ENCODE measurements around the gene ADSS2. TPM values are rescaled to one million over a fixed set of nuclear protein-coding genes. Genes with fewer than 3 reads are reported as not detected.
A peak's percentile ranks its signal among the peaks of the same experiment; 100 is the strongest.

Gene ADSS2
- total RNA-seq, 1 donor, result 70.0 TPM

DNA sequence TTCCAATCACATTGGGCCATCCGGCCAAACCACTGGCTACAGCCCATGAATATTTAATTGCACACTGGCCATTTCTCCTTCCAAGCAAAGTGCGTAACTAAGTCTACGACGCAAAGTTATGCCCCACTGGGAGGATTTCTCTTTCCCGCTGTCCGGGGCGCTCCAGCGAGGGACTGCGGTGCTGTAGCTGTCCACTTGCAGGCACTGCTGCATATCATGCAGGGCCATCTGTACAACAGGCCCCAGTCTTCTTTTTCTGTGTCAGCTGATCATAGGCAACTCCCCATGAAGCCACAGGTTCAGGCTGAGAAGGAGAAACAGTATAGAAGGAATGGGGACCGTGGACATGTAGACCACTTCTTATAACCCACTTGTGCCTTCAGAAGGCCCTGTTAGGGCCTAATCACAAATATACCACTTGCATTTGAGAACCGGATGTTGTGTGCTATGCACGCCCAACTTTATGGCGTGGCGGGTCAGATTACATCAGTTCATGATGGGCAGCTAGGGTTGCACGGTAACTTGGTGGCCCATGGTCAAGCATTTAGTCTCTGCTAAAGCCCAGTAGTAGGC lies 58.0 kb downstream of the ADSS2 start:
- no peak overlapping the region for H3K4me3 ChIP-seq (ENCODE audit: low read depth, low read length)
- TF ChIP-seq, protein P1, sequence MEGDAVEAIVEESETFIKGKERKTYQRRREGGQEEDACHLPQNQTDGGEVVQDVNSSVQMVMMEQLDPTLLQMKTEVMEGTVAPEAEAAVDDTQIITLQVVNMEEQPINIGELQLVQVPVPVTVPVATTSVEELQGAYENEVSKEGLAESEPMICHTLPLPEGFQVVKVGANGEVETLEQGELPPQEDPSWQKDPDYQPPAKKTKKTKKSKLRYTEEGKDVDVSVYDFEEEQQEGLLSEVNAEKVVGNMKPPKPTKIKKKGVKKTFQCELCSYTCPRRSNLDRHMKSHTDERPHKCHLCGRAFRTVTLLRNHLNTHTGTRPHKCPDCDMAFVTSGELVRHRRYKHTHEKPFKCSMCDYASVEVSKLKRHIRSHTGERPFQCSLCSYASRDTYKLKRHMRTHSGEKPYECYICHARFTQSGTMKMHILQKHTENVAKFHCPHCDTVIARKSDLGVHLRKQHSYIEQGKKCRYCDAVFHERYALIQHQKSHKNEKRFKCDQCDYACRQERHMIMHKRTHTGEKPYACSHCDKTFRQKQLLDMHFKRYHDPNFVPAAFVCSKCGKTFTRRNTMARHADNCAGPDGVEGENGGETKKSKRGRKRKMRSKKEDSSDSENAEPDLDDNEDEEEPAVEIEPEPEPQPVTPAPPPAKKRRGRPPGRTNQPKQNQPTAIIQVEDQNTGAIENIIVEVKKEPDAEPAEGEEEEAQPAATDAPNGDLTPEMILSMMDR (IDR thresholded peaks at IDR 0.05; ENCODE audit: insufficient read depth, low read depth, low read length), result no peak
- no peak for DNase-seq (ENCODE audit: low read depth)

DNA sequence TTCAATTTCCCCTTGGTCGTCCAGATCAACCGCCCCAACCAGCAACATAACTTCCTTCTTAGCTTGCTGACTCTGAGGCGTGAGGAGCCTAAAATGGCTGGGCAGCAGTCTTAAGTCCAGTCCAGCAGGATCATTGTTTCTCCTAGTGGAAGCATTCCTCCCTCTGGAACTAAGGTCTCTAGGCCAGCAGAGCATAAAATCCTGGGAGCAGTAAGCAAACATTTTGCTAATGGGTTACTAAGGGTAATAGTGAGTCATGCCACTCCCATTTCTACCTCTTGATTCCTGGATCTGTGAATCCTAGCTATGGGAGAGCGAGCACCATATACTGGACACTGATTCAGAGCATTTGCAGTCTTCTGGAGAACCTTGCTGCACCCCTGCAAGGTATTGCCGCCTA lies 59.9 kb downstream of the ADSS2 start:
- TF ChIP-seq, protein P1 (IDR thresholded peaks at IDR 0.05; ENCODE audit: insufficient read depth, low read depth, low read length), result no peak
- no peak overlapping the region for H3K4me3 ChIP-seq (ENCODE audit: low read depth, low read length)
- DNase-seq (ENCODE audit: low read depth), result peak; percentile 23

DNA sequence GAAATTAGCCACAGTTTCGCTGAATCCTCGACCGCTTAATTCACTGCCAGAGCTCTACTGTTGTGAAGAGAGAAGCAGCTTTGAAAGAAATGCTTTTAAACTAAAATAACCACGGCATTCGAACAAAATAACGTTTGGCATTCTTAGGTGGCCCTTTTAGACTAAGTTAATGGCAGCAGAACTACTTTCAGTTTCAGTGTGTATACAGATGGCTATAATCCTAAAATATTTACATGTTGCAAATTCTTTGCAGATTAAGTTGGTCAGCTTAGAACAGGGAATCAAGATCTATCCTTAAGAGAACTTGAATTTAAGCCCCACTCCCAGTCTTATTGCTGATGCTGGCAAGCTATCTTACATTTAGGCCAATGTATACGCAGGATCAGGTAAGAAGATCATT lies 62.7 kb downstream of the ADSS2 start:
- H3K4me3 ChIP-seq (ENCODE audit: low read depth, low read length), result peak overlapping the region; percentile 33

DNA sequence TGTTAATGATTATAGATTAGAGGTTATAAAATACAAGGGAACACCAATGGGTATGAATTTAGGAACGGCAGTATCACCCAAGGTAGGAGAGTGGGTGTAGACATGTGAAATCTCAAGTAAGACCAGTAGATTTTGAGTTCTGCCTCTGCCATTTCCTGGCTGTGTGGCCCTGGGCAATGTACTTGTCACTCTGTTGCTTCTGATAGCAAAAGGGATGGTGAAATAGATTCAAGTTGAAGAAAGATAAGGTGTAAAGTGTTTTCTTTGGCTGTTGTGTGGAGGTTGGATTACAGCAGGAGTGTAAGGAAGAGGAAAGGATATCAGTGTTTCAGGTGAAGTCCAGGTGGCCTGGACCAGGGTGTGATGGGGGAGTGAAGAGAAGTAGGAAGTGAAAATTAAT lies 64.3 kb downstream of the ADSS2 start:
- TF ChIP-seq, protein P1 (IDR thresholded peaks at IDR 0.05; ENCODE audit: insufficient read depth, low read depth, low read length), result no peak
- no peak overlapping the region for H3K4me3 ChIP-seq (ENCODE audit: low read depth, low read length)
- DNase-seq (ENCODE audit: low read depth), result no peak

More for the DNA sequence above, 62.7 kb downstream of the ADSS2 start:
- DNase-seq (ENCODE audit: low read depth), result peak; percentile 79
- TF ChIP-seq, protein P1 (IDR thresholded peaks at IDR 0.05; ENCODE audit: insufficient read depth, low read depth, low read length), result no peak

DNA sequence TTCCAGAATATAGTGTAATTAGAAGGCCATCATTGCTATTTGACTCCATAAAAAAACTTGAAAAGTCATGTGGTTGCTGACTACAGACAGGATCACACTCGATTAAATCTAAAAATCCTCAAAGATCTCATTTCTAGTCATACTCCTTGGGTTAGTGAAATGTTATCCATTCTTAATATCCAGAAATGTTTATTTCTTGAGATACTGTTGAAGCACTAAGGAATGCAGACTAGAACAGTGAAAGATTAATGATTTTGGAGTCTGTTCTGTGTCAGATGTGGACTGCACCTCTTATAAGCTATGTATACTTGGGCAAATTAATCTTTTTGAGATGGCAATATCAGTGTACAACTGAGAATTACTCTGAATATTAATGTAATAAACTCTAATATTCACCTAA lies 65.1 kb downstream of the ADSS2 start:
- no peak for DNase-seq (ENCODE audit: low read depth)
- TF ChIP-seq, protein P1 (IDR thresholded peaks at IDR 0.05; ENCODE audit: insufficient read depth, low read depth, low read length), result no peak

DNA sequence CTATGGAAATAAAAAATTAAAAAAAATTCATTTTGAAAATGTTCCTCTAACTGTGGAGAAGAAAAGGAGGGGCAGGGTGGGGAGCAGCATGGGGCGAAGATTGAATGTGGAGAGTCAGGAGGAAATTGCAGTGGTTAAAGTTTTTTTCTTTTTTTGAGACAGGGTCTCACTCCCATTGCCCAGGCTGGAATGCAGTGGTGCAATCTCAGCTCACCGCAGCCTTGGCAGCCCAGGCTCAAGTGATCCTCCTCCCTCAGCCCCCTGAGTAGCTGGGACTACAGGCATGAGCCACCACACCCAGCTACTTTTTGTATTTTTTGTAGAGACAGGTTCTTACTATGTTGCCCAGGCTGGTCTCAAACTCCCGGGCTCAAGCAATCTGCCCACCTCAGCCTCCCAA lies 67.6 kb downstream of the ADSS2 start:
- peak; percentile 53 for DNase-seq (ENCODE audit: low read depth)
- no peak overlapping the region for H3K4me3 ChIP-seq (ENCODE audit: low read depth, low read length)
- TF ChIP-seq, protein P1 (IDR thresholded peaks at IDR 0.05; ENCODE audit: insufficient read depth, low read depth, low read length), result no peak

More for the DNA sequence above, 65.1 kb downstream of the ADSS2 start:
- H3K4me3 ChIP-seq (ENCODE audit: low read depth, low read length), result no peak overlapping the region

All from fibroblast of villous mesenchyme (primary cell).